Activated CD8-positive, alpha-beta memory T cell treated with anti-CD3 and anti-CD28 coated beads, Interleukin-2, amount 50 U/mL, for 1 hour (primary cell): ENCODE results near the gene MYO18A.

Source experiments
- DNase-seq: peaks from one replicate; pipeline ENCODE4 v3.0.0-alpha.2; 2020; ENCODE audit errors: extremely low read depth

Gene MYO18A

DNA sequence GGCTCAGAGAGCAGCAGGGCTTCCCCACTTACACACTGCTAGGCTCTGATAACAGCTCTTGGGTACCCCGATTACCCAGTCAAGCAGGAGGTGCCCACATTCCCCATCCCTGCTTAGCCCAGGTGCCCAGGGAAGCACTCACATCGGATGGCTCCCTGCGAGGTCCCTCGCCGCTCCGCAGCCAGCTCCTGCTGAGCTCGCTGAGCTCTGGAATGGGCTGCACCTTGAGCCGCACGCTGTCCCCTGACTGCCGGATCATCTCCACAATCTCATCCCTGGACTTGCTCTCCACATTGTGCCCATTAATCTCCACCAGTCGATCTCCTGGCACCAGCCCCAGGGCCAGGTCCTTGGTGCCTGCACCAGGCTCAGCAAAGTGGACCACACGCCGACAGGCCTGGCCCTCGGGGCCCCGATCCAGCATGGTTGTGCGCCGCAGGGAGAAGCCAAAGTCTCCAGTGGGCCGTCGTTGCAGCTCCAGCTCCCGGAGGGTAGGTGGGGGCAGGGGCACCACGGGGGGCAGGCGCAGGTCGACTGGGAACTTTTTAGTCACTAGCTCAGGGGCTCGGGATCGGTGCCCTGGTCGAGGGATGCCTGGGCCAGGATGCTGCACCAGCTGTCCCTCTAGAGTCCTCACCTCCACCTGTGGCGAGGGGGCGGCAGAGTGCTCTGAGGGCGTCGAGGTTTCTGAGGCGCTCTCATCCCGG is 14.2 kb downstream of the MYO18A start:
- DNase-seq: no peak

DNA sequence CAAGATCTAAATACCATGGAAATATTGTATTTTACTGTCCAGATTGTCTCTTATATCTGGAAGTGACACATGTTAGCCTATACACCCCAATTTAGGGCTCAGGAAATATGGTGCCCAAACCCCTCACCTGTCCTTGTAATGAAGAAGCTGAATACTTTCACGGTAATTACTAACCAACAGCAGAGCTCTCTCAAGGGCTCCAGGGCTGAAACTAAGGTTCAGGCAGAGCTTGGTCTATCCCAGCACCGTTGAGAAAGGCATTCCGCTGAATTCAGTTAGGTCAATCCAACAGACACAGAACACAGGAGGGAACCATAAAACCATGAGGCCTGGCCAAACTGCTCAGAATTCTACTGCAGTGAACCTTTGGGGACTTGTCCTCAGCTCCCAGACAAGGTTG is 14.9 kb downstream of the MYO18A start:
- DNase-seq: no peak

DNA sequence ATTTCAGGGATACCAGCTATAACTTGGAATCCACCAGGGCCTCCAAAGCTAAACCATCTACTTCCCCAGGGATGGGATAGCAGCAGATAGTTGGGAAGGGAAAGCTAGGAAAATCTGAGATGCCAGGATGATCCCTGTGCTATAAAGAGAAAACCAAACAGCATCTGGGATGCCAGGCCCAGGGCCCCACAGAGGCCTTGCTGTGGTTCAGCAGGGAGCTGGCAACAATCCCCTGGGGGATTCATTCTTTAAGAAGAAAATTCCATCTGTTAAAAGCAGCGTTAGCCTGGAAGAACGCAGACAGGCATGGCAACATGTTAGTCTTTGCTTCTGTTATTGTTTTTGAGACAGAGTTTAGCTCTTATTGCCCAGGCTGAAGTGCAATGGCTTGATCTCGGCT is 16.6 kb downstream of the MYO18A start:
- DNase-seq: no peak

DNA sequence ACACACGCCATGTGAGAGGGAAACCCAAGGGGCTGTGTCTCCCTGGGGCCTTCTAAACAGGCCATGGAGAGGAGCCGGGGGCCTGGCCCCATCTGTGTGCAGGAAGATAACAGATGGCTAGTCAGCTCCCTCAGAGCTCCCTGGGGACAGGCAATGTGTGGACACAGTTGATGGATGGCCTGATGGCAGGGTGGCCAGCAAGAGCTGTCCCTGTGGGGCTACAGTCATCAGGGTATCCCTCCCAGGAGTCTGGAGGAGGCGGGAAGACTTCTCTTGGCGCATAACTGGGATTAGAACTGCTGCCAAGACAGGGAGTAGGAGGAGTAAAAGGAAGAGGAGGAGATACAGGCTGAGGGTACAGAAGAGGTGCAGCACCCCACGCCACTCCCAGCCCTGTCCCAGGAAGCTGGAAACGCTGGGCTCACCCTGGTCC is 17.3 kb downstream of the MYO18A start:
- DNase-seq: no peak

DNA sequence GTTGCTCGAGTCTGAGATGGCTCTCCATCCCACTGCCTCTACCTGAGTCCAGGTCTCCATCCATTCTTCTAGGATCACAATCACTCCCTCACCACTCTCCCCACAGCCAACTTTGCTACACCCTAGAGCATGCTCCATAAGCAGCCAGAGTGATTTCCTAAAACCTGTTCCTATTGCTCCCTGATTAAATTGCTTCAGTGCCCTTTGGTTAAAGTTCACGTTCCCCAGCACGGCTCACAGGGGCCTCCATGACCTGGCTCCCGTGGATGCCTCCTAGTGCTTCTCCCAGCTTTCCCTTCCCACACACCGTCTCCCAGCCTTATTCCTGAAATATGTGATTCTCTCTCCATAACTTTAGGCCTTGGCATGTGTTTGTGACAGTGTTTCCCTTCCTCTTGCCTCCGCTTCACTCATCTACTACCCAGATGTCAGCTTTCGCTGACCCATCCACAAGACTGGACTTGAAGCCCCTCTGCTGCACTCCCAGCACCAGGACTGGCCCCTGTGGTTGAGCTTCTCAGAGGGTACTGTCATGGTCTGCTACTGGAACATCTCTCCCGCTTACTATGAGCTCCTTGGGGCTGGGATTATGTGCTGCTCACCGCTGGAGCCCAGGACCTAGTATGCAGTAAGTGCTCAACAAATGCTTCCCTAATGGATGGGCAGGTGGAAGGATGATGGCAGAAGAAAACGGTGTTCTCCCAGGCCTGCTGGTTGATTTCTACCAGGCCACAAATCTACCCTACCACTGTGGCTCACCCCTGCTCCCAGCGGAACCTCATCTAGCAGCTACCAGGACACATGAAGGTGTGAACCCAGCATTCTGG is 17.9 kb downstream of the MYO18A start:
- DNase-seq: no peak

DNA sequence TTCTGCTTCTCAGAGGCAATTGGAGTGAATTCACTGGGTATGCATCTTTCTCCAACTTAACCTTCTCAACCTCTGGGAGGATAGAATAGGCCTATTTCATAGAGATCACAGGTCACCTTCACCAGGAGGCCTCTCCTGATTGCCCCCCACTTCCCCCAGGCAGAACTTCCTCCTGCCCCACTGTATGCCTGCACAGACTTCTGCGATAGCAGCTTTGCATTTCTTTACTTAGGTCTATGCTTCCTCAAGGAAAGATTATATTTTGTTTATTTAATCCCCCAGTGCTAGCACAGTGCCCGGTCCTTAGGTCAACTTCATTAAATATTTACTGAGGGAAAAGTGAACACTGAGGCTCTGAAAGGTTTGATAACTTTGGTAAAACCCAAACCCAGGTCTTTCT is 19.9 kb downstream of the MYO18A start:
- DNase-seq: no peak

DNA sequence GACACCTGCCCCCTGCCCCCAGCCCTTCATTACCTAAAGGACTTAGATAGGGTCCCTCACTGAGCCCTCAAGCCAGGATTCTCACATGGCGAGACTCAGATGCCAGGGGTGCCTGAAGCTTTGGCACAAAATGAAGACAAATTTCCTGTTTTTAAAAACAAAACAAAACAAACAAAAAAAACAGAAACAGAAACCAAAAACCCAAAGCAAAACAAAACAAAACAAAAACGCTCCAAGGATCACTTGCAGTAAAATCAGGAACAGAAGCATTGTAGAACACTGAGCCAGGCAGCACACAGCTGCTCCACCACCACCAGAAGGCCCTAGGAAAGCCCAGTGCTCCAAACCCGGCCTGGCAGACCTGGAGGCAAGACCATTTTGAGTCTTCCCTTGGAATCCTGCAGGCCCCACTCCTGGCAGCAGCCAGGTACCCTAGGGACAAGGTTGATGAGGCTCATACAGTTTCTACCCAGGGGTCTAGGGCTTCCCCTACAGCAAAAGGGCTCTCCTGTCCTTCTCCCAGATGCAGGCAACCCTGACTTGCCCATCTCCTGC is 20.8 kb downstream of the MYO18A start:
- DNase-seq: no peak

DNA sequence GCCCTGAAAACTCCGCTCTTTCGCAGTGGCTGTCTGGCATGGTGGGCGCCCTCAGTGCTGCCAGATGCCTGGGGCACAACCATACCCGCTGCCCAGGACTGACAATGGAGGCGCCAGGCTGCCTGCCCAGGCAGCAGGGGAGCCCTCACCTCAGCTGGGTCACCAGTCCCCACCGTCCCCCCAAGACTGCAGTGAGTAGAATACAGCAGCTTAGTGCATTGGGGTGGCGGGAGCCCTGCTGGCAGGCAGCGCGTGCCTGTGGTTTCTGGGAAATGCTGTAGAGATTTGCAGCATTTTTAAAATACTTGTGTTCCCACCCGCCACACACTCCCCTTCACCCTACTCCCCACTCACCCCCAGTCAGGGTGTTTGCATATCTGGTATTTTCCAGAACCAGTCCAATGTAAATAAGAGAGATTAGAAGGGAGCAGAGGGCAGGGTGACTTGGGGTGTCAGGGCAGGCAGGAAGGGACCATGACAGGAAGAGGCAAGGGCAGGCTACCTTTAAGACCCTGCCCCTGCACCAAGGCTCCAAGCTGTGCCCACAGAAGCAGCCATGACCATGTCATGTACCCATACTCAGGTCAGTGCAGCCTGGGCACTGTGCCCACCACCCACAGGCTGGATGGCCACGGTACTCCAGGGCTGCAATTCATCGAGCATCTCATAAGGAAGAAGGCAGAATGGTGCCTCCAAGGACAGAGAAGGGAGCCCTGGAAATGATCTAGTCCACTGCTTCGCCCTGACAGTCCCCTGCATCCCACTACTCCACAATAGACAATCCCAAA is 21.5 kb downstream of the MYO18A start:
- no peak for DNase-seq

DNA sequence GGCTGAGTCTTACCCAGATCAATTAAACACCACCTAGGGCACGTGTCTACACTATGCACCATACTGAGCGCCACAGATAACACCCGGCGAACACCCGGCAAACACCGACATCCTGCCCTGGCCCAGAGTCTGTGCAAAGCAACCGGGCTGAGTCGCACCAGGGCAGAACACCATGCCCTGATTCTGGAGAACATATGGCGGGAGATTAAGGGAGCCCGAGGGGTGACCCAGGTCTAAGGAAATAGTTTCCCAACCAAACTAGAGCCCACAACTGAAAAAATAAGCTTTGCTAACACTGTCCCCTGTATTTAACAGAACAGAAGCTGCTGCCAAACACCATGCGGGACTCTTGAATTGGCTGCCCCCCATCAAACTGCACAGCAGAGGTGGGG is 22.1 kb downstream of the MYO18A start:
- no peak for DNase-seq

DNA sequence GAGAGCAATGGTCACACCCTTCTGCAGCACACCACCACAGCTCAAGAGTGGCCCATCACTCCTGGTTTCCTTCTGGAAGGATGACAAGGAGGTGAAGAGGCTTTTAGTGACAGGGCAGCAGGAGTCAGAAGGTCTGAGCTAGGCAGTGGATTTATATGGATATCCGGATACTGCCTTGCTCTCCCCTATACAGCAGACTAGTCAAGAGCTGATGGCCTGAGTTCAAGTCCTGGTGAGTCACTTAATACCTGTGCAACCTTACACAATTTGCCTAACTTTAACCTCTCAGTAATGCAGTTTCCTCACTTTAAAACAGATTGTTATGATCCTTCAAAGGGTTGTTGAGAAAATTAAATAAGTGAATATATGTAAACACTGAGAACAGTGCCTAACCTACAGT is 22.9 kb downstream of the MYO18A start:
- DNase-seq: no peak

DNA sequence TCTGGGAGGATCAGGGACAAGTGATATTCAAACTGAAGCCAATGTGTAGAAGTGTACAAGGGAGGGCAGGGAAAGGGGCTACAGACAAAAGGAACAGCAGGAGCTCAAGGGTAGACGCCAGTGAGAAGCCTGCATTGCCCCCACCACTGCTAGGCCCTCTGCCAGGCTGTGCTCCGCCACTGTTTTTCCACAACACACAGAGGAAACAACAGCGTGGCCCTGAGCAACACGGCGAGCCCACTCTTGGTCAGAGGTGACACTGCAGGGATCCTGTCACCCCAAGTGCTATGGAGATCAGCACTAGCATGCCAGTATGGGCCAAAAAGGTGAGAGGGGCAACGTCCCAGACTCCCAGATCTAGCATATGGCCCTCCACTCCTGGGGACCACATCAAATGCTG is 23.4 kb downstream of the MYO18A start:
- no peak for DNase-seq

DNA sequence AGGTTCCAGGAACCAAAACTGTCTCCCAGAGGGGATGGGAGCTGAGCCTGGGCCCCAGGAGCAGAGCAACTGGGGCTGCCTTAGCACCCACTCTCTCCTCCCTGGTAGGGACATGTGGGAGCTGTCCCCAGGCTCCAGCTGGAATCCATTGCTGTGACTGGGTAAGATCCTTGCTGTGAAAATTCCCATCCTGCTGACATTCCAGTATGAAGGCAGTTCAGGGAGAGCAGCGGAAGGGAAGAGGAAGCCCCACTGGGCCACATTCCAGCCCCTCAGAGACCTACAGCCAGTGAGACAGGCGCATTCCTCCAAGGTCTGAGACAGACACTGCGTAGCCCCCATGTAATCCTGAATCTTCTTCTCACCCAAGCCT is 24.2 kb downstream of the MYO18A start:
- no peak for DNase-seq

DNA sequence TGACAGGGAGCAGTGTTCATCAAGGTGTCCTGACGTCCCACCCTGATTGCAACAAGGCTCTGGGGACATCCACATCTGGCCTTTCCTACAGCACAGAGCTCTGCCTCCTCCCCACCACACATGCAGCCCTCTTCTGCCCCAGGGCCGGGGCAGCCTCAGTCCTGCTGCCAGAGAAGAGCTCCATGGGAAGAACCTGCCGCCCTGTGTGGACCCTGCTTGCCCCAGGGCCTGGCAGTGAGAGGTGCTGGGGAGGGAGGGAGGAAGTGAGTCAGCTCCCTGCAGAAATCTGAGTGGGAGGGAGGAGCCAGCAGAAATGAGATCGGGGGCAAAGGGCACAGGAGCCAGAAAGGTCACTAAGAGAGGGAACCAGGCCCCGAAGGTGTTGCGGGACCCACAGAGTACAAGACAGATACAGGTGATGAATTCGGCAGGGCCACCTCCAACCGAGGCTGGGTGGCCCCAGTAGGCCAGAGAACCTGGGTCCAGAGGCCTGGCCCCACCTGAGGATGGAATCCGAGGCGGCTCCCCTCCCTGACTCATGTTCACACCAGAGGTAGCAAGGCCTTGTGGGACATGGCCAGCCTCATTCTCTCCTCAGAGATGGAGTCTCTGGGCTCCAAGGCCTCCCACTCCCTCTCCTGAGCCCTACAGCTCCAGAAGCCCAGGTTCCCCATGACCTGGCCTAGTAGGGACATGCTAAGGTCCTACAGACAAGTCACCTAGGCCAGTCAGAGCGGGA is 24.8 kb downstream of the MYO18A start:
- no peak for DNase-seq

DNA sequence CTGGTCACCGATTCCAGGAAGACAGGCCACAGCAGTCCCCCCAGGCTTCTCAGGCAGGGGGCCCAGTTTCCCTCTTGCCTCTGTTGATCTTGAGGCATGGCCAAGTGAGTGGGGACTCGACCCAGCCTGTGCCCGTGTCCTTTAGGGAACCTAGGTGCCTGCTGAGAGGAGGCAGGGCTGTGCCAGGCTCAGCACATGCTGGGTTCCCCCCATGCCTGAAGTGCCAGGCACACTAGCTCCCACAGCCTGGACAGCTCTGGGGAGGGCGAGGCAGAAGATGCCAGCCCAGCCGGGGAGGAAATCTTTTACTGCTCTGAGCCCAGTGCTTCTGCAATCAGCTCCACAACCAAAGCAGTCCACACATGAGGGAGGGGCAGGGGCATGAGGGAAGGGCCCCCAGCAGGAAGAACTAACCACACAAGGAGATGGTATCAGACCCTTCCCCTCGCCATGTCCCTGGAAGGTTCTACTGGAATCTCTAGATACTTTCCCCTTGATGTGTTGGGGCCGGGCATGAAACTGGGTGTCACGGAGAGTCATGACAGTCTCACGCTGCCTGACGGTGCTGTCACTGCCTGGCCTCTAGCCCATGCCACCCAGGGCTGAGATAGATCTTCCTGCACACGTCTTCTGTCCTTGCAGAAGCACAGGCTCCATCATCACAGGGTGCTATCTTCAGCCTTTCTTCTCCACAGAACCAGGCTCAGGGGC is 25.5 kb downstream of the MYO18A start:
- DNase-seq: no peak

DNA sequence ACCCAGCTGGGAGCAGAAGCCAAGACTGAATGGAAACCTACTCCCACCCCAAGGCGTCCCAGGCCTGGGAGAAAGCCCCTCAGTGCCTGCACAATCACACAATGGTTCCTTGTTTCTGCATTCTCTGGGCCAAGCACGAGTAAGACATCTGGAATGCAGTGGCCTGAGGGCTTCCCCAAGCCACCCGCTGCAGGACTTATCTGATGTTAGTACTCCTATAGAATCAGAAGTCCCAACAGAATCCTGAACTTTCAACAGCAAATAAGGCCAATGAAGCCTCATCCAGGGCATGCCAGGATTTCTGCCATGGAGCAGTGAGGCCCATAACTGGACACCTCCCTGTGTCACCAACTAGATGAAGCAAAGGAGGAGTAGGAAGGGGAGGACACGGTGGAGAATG is 28.6 kb downstream of the MYO18A start:
- DNase-seq: no peak

DNA sequence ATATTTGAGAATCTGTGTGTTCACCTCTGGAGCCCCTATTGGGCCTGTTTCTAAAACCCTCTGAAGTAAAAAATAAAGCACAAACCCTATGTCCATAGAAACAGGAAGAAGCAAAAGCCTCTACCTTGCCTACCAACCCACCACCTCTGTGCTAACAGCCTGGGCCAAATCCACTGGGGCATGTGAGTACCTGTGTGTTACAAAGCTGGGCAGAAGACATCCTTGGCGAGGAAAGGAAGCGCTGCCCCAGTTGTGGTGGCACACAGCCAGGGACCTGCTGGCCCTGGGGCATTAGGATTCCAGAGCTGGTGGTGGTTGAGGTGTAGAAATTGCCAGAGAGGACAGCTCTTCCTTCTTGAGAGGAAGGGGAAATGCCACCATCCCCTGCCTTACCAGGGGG is 30.0 kb downstream of the MYO18A start:
- no peak for DNase-seq

DNA sequence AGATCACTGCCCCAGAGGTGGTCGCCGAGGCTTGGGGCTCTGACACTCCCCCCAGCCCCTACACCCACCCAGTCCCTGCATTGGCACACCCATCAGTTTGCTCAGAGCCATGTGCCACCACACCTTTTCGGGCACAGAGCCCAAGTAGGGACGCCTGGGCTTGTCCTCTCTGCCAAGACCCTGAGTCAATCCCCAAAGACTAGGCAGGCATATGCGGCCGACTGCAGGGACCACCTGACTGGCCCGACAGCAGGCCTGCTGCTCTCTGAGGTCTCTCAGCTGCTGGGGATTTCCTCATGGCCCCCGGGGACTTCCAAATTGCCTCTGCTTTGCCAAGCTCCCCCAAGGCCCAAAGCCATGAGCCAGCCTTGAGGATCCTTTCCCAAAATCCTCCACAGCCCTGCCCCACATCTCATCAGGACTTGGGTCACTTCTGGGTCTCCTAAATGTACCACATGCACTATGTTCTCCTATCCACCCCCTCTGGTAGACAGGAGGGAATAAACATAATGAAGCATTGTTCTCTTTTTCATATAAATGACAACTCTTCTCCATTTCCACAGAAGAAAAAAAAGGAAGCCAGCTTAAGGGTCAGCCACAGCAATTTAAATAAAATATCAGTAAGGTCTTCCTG is 30.6 kb downstream of the MYO18A start:
- DNase-seq: no peak

DNA sequence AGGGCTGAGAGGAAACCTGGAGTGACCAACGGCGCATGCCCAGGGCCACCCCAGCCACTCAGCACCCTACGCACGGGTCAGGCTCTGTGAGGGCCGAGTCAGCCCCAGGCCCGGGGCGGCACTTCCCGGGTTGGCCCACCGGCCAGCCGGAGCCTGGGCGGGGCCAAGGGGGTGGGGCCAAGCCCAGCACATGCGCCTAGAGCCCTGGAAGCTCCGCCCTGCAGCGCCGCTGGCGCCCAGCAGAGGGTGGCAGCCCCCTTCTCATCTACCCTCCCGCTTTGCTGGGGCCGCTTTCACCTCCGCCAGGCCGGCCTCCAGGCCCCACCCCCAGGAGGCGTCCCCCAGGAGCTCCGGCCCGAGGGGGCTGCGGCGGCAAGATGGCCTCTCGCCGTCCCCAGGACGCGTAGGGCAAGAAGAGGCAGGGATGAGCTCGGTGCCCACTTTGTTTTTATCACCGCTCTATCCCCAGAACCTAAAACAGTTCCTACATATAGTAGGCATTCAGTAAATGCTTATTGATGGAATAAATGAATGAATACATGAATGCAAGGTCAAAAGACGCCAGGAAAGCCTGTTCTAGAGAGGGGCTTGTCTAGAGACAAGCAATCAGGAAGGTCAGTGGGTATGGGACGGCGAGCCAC is 31.3 kb downstream of the MYO18A start:
- peak; percentile 70 for DNase-seq

DNA sequence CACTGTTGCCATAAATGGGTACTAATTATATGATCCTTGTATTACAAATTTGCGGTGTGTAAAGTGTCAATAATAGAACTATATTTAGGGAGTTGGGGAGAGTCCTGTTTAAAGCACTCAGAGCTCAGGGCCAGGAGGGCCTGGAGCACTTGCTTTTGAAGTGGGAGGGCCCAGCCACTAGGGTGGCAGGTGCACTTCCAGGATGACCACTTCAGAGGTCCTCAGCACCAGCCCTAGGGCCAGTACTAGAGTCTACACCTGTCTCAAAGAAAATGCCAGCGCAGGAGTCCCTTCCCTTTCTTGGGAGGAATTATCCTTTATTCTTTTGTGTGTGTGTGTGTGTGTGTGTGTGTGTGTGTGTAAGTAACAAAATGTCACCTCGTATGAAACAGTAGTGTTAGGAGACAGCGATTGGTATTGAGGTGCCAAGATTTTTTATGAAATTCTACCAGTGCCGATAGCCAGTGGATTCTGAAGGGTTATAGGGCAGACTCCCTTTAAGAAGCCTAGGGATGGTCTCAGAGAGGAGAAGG is 31.9 kb downstream of the MYO18A start:
- no peak for DNase-seq

DNA sequence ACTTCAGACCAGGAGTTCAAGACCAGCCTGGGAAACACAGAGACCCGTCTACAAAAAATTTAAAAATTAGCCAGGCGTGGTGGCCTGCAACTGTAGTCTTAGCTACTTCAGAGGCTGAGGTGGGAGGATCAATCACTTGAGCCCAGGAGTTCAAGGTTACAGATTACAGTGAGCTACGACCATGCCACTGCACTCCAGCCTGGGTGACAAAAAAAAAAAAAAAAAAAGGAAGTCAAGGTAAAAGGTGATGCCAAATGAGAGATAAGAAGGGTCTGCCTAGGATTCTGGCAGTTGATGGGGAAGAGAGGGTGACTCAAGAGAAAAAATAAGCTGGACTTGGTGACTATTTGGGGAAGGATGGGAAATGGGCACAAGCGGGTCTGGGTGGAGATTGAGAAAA is 32.5 kb downstream of the MYO18A start:
- no peak for DNase-seq
